AG09319 (cell line): Measurements from ENCODE around the gene SULT2A1.

Experiments
- DNase-seq: peaks from one replicate; pipeline ENCODE4 v3.0.0-alpha.2; 2010; ENCODE audit warnings: low read depth; ENCODE audit errors: extremely low read depth
- CTCF ChIP-seq: IDR thresholded peaks from 2 replicates; pipeline ENCODE4 v1.5.1; 2011; ENCODE audit warnings: low read depth, mild to moderate bottlenecking, inconsistent platforms, low read length, moderate library complexity

The SULT2A1 gene

GRCh38 chr19:47853003-47853402 lies 33.1 kb downstream of the SULT2A1 start:
- DNase-seq: no peak
- no peak for TF ChIP-seq CTCF

DNA sequence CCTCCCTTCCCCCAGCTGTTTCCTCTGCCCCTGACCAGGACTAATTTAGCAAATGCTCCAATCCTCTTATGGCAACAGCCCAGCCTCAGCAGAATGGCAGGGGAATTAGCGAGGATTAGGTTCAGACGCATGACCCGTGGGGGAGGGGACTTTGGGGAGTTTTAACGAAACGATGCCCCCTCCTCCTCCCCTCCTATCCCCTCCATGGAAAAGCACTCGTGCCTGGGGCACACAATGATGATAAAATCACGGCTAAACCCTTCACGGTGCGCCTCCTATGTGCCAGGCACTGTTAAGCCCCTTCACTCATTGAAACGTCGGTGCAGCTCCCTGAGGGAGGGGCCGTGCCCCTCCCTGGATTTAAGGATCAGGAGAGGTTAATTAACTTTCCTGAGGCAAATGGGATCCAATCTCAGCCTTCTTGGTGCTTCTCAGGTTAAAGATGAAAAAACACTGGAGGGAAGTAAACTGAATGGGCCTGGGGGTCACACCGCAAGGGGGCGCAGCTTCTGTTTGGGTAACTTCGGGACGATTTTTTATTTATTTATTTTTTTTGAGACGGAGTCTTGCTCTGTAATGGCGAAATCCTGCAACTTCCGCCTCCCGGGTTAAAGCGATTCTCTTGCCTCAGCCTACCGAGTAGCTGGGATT lies 37.2 kb downstream of the SULT2A1 start:
- DNase-seq: no peak
- peak; percentile 18 for TF ChIP-seq CTCF

DNA sequence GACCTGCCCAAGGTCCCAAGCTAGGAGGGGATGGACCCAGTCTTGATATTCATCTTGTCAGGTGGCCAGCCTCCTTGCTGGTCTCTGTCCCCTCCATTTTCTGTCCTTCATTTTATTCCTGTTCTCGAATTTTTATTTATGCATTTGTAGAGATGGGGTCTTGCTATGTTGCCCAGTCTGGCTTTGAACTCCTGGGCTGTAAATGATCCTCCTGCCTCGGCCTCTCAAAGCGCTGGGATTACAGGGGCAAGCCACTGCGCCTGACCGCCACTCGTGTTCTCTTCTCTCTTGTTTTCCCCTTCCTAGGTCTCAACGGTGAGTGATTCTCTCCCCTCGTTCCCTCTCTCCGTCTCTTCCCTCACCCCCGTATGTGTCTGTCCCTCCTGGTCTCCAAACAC lies 37.7 kb downstream of the SULT2A1 start:
- DNase-seq: no peak
- TF ChIP-seq CTCF: no peak

- DNase-seq: no peak
- TF ChIP-seq CTCF: no peak
Measured at GRCh38 chr19:47842941-47843340, 43.2 kb downstream of the SULT2A1 start.

DNA sequence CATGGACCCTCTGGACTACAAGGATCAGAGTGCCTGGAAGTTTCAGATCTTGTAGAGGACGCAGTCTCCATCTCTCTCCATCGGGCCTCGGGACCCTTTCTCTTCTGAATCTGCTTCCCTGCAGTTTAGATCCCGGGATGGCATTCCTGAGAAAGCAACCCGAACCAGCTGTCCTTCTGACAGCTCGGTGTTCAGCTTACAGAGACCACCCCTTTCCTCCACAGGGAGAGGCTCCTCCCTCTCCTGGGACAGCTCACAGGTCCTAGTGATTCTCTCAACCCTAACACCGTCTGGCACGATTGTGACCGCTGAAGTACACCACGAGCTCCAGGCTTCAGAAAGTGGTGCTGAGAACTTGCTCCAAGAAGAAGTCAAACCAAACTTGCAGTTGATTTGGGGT lies 46.2 kb downstream of the SULT2A1 start:
- no peak for TF ChIP-seq CTCF
- DNase-seq: no peak

GRCh38 chr19:47839411-47839810 lies 46.7 kb downstream of the SULT2A1 start:
- TF ChIP-seq CTCF: no peak
- DNase-seq: no peak

DNA sequence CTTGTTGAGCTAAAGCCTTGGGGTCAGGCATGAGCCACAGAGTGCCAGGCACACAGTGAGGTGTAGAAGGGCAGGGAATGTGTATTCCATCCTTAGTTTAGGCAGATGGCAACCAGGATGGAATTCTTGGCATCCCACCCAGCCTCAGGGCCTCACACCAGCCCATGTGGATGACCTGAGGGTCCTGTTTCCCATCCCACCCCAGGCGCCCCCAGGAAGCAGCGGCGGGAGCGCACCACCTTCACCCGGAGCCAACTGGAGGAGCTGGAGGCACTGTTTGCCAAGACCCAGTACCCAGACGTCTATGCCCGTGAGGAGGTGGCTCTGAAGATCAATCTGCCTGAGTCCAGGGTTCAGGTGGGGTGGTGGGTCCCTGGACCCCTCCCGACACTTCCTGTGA lies 50.1 kb downstream of the SULT2A1 start:
- no peak for DNase-seq
- no peak for TF ChIP-seq CTCF
